Esophagus squamous epithelium (tissue), 5 donors: ENCODE results near the gene RAB15. TPM values are rescaled to one million over a fixed set of nuclear protein-coding genes. Genes with fewer than 3 reads are reported as not detected.
A peak's percentile ranks its signal among the peaks of the same experiment; 100 is the strongest.

Experiments used
- DNase-seq: peaks from one replicate; lab custom pipeline; 2025; lab: John Stamatoyannopoulos, UW
- H3K27ac ChIP-seq, 4 donors: fragments of 200-600 bp; sonication (generic); one replicate each; pipeline ENCODE4 v1.5.1; 2016 to 2019; ENCODE audit warnings: mild to moderate bottlenecking in 1 of 4
- H3K27me3 ChIP-seq, 4 donors: fragments of 200-600 bp; sonication (generic); 1 replicate in 3 of 4; 2 replicates in 1 of 4; pipeline versions ENCODE4 v1.5.1 to v1.6.0; 2017 to 2021; ENCODE audit warnings: antibody characterized with exemption in 1 of 4
- H3K36me3 ChIP-seq, 3 donors: fragments of 200-600 bp; sonication (generic); one replicate each; pipeline ENCODE4 v1.5.1; 2016 to 2019
- H3K4me1 ChIP-seq, 3 donors: fragments of 200-600 bp; sonication (generic); one replicate each; pipeline ENCODE4 v1.5.1; 2017 to 2019
- H3K4me3 ChIP-seq, 4 donors: fragments of 200-600 bp; sonication (generic); 1 replicate in 3 of 4; 2 replicates in 1 of 4; pipeline ENCODE4 v1.5.1; 2016 to 2019; ENCODE audit warnings: mild to moderate bottlenecking in 2 of 4, moderate library complexity in 1 of 4
- H3K9me3 ChIP-seq, 3 donors: fragments of 200-600 bp; sonication (generic); one replicate each; pipeline ENCODE4 v1.5.1; 2016 to 2019
- POLR2A ChIP-seq, 4 donors: fragments of 450-650 bp; IDR thresholded peaks; one replicate each; pipeline ENCODE4 v1.6.1; 2017; ENCODE audit warnings: antibody characterized with exemption in 4 of 4, mild to moderate bottlenecking in 4 of 4, moderate library complexity in 3 of 4
- WGBS, 2 donors: methylation state at CpG; one replicate each; pipeline ENCODE4 v1.1.5; 2018; 5-methylcytosine and 5-hydroxymethylcytosine counted together
- intact Hi-C: fragments of 100-400 bp; cut with DNase I; formaldehyde crosslinking; loops from one replicate; pipeline ENCODE4 v1.15.0; 2022
- total RNA-seq, 4 donors: library from RNA; depleted of rRNA; stranded (reverse); fragments of >200 nt; gene quantifications; one replicate each; pipeline ENCODE4 v1.1.0, GENCODE V29; 2016
- TF ChIP-seq, protein P1 (sequence below), 6 experiments: fragments of 450-650 bp in 4 of 6; fragments of 200-600 bp in 2 of 6; sonication (generic) in 2 of 6; IDR thresholded peaks; one replicate each; pipeline ENCODE4 v1.5.1; 2016 to 2019; ENCODE audit warnings: antibody characterized with exemption in 6 of 6, mild to moderate bottlenecking in 4 of 6, moderate library complexity in 4 of 6
- donor health status: DM: yes; HTN: yes; CAD: no.

RAB15 gene
- total RNA-seq, 4 donors from 2014 or later = 2.5 to 7.0 (median 5.2) TPM

GRCh38 chr14:65002586-65003210 lies 30.6 kb upstream of the RAB15 start:
- no peaks in the 10 kb centered on the region for H3K9me3 ChIP-seq
- peaks cover 0 to 22% (median 0%) of the 10 kb centered on the region in 3 donors for H3K36me3 ChIP-seq
- no peak overlapping the region for H3K4me3 ChIP-seq
- intact Hi-C loops = no loop called here
- peaks cover 10 to 50% (median 11%) of the 10 kb centered on the region in 3 donors for H3K4me1 ChIP-seq
- H3K27ac ChIP-seq = peak overlapping the region in 1 of 4 donors; percentile 19
- no peak for DNase-seq
- no peaks in the 10 kb centered on the region for H3K27me3 ChIP-seq
- 68 to 73% methylated on average over 6 of the region's 6 CpGs for WGBS, 2 donors
- no peak for TF ChIP-seq POLR2A (IDR thresholded peaks at IDR 0.05)
- TF ChIP-seq, protein P1, sequence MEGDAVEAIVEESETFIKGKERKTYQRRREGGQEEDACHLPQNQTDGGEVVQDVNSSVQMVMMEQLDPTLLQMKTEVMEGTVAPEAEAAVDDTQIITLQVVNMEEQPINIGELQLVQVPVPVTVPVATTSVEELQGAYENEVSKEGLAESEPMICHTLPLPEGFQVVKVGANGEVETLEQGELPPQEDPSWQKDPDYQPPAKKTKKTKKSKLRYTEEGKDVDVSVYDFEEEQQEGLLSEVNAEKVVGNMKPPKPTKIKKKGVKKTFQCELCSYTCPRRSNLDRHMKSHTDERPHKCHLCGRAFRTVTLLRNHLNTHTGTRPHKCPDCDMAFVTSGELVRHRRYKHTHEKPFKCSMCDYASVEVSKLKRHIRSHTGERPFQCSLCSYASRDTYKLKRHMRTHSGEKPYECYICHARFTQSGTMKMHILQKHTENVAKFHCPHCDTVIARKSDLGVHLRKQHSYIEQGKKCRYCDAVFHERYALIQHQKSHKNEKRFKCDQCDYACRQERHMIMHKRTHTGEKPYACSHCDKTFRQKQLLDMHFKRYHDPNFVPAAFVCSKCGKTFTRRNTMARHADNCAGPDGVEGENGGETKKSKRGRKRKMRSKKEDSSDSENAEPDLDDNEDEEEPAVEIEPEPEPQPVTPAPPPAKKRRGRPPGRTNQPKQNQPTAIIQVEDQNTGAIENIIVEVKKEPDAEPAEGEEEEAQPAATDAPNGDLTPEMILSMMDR (IDR thresholded peaks at IDR 0.05) = no peak

DNA sequence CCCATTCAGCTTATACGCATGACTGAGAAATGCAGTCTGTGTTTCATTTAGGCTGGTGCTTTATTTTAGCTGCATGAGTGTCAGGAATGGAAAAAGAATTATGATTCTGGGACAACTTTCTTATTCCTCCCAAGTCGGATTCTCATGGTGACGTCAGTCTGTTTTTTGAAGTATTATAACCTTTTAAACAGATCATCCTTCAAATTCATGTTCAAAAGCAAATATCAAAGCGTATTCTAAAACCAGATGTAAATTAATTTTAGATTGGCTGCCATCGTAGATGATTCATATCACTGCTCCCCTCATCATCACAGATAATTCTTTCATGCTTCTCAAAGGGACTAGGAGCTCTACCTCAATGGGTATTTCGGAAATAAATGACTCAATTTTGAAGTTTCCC lies 29.6 kb upstream of the RAB15 start:
- no peaks in the 10 kb centered on the region for H3K27me3 ChIP-seq
- intact Hi-C loops = no loop called here
- no peak overlapping the region for H3K4me3 ChIP-seq
- no peak for DNase-seq
- WGBS, 2 donors = 76 to 88% methylated on average over 6 of the region's 6 CpGs
- TF ChIP-seq, protein P1 (IDR thresholded peaks at IDR 0.05) = no peak
- no peak for TF ChIP-seq POLR2A (IDR thresholded peaks at IDR 0.05)
- H3K36me3 ChIP-seq = peaks cover 0 to 22% (median 0%) of the 10 kb centered on the region in 3 donors
- H3K4me1 ChIP-seq = peaks cover 10 to 60% (median 13%) of the 10 kb centered on the region in 3 donors
- no peak overlapping the region for H3K27ac ChIP-seq
- H3K9me3 ChIP-seq = no peaks in the 10 kb centered on the region

- WGBS, 2 donors = 74 to 82% methylated on average over 5 to 6 of the region's 6 CpGs
- intact Hi-C loops = no loop called here
- Histone ChIP-seq H3K27ac (no peak overlapping the region), H3K4me1 (peaks cover 10 to 61% (median 10%) of the 10 kb centered on the region in 3 donors), H3K9me3 (no peaks in the 10 kb centered on the region), H3K27me3 (no peaks in the 10 kb centered on the region), H3K36me3 (peaks cover 0 to 17% (median 0%) of the 10 kb centered on the region in 3 donors), H3K4me3 (no peak overlapping the region)
- DNase-seq = no peak
- TF ChIP-seq, protein P1 (IDR thresholded peaks at IDR 0.05) = no peak
- TF ChIP-seq POLR2A (IDR thresholded peaks at IDR 0.05) = no peak
Measured at GRCh38 chr14:65000898-65001591, 28.9 kb upstream of the RAB15 start.

GRCh38 chr14:64998455-64998931 lies 26.4 kb upstream of the RAB15 start:
- Histone ChIP-seq H3K4me3 (no peak overlapping the region), H3K4me1 (peaks cover 10 to 60% (median 14%) of the 10 kb centered on the region in 3 donors), H3K36me3 (no peaks in the 10 kb centered on the region), H3K27me3 (no peaks in the 10 kb centered on the region), H3K9me3 (no peaks in the 10 kb centered on the region), H3K27ac (peak overlapping the region; percentile 64 to 86 (median 82))
- DNase-seq = no peak
- TF ChIP-seq, protein P1 (IDR thresholded peaks at IDR 0.05) = no peak
- no peak for TF ChIP-seq POLR2A (IDR thresholded peaks at IDR 0.05)
- intact Hi-C loops = loop anchor here (10.0 kb wide), 1 partner anchor 106 kb away; the partner anchor contains the start of gene MAX
